Left ventricle myocardium superior (tissue), 1 donor: ENCODE data around the gene KRTAP12-1. TPM values are rescaled to one million over a fixed set of nuclear protein-coding genes. Genes with fewer than 3 reads are reported as not detected.
"Not testable (repeated sequence)": the region's sequence is repeated elsewhere in the genome, so short reads cannot be mapped to it uniquely, and the experiment has no call there.

Experiments
- ATAC-seq: fragments of 200-7000 bp; cut with Tn5 transposase; one replicate; pipeline ENCODE4 v1.9.1; 2020; ENCODE audit warnings: mild to moderate bottlenecking, moderate library complexity
- DNase-seq: peaks from one replicate; pipeline ENCODE4 v3.0.0-alpha.2; 2020
- intact Hi-C: fragments of 100-400 bp; cut with micrococcal nuclease; formaldehyde crosslinking; loops from one replicate; pipeline ENCODE4 v1.11.0; 2022
- total RNA-seq: library from RNA; stranded (reverse); fragmentation: NEBNext Ultra II Directional; extraction: Animal tissue kit (Norgen Biotek cat#: 25700); gene quantifications from one replicate; pipeline ENCODE4 v1.2.1, GENCODE V29; 2021
- donor health status: DM: no; HTN: yes; CAD: no; lungs with severe emphysema.

Gene KRTAP12-1
- total RNA-seq, 1 donor from 2014 or later = not detected

GRCh38 chr21:44701023-44701400 is 19.0 kb upstream of the KRTAP12-1 start:
- no peak for ATAC-seq

GRCh38 chr21:44700101-44701022 is 18.4 kb upstream of the KRTAP12-1 start:
- intact Hi-C loops = no loop called here
- DNase-seq = no peak
- ATAC-seq = no peak

More at GRCh38 chr21:44701023-44701400, 19.0 kb upstream of the KRTAP12-1 start:
- no peak for DNase-seq
- intact Hi-C loops = no loop called here

GRCh38 chr21:44699502-44700001 is 17.6 kb upstream of the KRTAP12-1 start:
- ATAC-seq = no peak
- no peak for DNase-seq
- intact Hi-C loops = no loop called here

- DNase-seq = no peak
Measured at GRCh38 chr21:44697811-44698734, 16.1 kb upstream of the KRTAP12-1 start.

GRCh38 chr21:44697172-44697810 is 15.3 kb upstream of the KRTAP12-1 start, which contains the start of gene KRTAP10-12:
Gene KRTAP10-12 (plus strand): TSS chr21:44697172. CDS start chr21:44697202, 30 bp downstream.
- ATAC-seq, intact Hi-C loops, DNase-seq: not testable (repeated sequence)

More at GRCh38 chr21:44697811-44698734, 16.1 kb upstream of the KRTAP12-1 start:
- ATAC-seq = peak; percentile 28
- intact Hi-C loops = no loop called here

GRCh38 chr21:44696572-44696971 is 14.6 kb upstream of the KRTAP12-1 start:
- no peak for DNase-seq
- intact Hi-C loops = no loop called here
- ATAC-seq = no peak

GRCh38 chr21:44695641-44696040 is 13.7 kb upstream of the KRTAP12-1 start:
- intact Hi-C loops = no loop called here
- no peak for DNase-seq
- ATAC-seq = no peak

GRCh38 chr21:44695184-44695583 is 13.2 kb upstream of the KRTAP12-1 start:
- DNase-seq (no peak), ATAC-seq (no peak)
- intact Hi-C loops = no loop called here

GRCh38 chr21:44694776-44695175 is 12.8 kb upstream of the KRTAP12-1 start:
- DNase-seq = no peak
- intact Hi-C loops = no loop called here
- ATAC-seq = no peak

GRCh38 chr21:44692798-44693512 is 11.0 kb upstream of the KRTAP12-1 start:
- DNase-seq (no peak), ATAC-seq (no peak)
- intact Hi-C loops = no loop called here

- intact Hi-C loops = no loop called here
- ATAC-seq (no peak), DNase-seq (no peak)
Measured at GRCh38 chr21:44691686-44692085, 9.7 kb upstream of the KRTAP12-1 start.

GRCh38 chr21:44689740-44690139 is 7.8 kb upstream of the KRTAP12-1 start:
- intact Hi-C loops, DNase-seq, ATAC-seq: not testable (repeated sequence)

GRCh38 chr21:44687671-44688070 is 5.7 kb upstream of the KRTAP12-1 start:
- DNase-seq = no peak
- intact Hi-C loops = no loop called here

GRCh38 chr21:44686843-44687561 is 5.0 kb upstream of the KRTAP12-1 start:
- ATAC-seq = no peak
- intact Hi-C loops = no loop called here
- no peak for DNase-seq

More at GRCh38 chr21:44687671-44688070, 5.7 kb upstream of the KRTAP12-1 start:
- no peak for ATAC-seq

GRCh38 chr21:44686000-44686781 is 4.2 kb upstream of the KRTAP12-1 start:
- DNase-seq = no peak
- ATAC-seq = no peak
- intact Hi-C loops = no loop called here

- DNase-seq, ATAC-seq, intact Hi-C loops: not testable (repeated sequence)
Measured at GRCh38 chr21:44685050-44685449, 3.1 kb upstream of the KRTAP12-1 start.

GRCh38 chr21:44684483-44684882 is 2.5 kb upstream of the KRTAP12-1 start:
- intact Hi-C loops = no loop called here
- ATAC-seq (no peak), DNase-seq (no peak)
